IMR-90 (cell line): ENCODE results near the gene JPH3.

Experiments
- FOS ChIP-seq: fragments of 150-350 bp; IDR thresholded peaks from 2 replicates; pipeline ENCODE4 v1.6.1; 2016; ENCODE audit warnings: low read depth, low read length
- NFE2L2 ChIP-seq: fragments of 150-350 bp; IDR thresholded peaks from 2 replicates; pipeline ENCODE4 v1.6.1; 2016; ENCODE audit warnings: low read depth, mild to moderate bottlenecking, low read length
- POLR2A ChIP-seq: IDR thresholded peaks from 2 replicates; pipeline ENCODE4 v1.6.1; 2012; ENCODE audit warnings: mild to moderate bottlenecking, low read depth, low read length
- TF ChIP-seq, protein P1 (sequence below): conservative IDR thresholded peaks from 2 replicates; pipeline ENCODE4 v1.5.1; 2012; ENCODE audit warnings: mild to moderate bottlenecking, low read depth, low read length, improper control_type of control experiment

DNA sequence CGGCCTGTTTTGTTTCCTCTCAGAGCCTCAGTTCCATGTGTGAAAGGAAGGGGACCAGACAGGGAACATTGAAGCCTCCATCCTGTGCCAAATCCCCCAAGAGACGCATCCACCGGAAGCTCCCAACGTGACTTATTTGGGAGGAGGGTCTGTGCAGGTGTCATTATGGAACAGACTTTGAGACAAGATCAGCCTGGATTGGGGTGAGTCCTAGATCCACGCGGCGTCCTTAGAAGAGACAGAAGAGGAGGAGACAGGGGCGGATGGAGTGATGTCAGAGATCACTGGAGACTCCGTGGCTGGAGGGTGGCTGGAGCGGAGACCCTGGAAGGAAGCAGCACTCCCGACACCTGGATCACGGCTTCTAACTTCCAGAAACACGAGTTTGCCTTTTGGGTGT is 83.5 kb downstream of the JPH3 start:
- TF ChIP-seq, protein P1, sequence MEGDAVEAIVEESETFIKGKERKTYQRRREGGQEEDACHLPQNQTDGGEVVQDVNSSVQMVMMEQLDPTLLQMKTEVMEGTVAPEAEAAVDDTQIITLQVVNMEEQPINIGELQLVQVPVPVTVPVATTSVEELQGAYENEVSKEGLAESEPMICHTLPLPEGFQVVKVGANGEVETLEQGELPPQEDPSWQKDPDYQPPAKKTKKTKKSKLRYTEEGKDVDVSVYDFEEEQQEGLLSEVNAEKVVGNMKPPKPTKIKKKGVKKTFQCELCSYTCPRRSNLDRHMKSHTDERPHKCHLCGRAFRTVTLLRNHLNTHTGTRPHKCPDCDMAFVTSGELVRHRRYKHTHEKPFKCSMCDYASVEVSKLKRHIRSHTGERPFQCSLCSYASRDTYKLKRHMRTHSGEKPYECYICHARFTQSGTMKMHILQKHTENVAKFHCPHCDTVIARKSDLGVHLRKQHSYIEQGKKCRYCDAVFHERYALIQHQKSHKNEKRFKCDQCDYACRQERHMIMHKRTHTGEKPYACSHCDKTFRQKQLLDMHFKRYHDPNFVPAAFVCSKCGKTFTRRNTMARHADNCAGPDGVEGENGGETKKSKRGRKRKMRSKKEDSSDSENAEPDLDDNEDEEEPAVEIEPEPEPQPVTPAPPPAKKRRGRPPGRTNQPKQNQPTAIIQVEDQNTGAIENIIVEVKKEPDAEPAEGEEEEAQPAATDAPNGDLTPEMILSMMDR, result no peak
- TF ChIP-seq NFE2L2 (no peak), POLR2A (no peak), FOS (no peak)
